22Rv1 (cell line): Measurements from ENCODE around the gene CRAT.

ENCODE experiments used
- CTCF ChIP-seq: fragments of 450-650 bp; IDR thresholded peaks from 2 replicates; pipeline ENCODE4 v1.5.1; 2017; ENCODE audit warnings: mild to moderate bottlenecking
- ZFX ChIP-seq: fragments of 450-650 bp; IDR thresholded peaks from 2 replicates; pipeline ENCODE4 v1.6.1; 2017; ENCODE audit warnings: antibody characterized with exemption, borderline replicate concordance

GRCh38 chr9:129150672-129151211 lies 40.1 kb upstream of the CRAT start:
- no peak for TF ChIP-seq CTCF
- TF ChIP-seq ZFX = no peak
